ENCODE results near the gene PATJ. TPM values are rescaled to one million over a fixed set of nuclear protein-coding genes. Genes with fewer than 3 reads are reported as not detected.
"Not testable (repeated sequence)": the region's sequence is repeated elsewhere in the genome, so short reads cannot be mapped to it uniquely, and the experiment has no call there.

The PATJ gene
- total RNA-seq, 1 experiment from 2014 or later = 48.8 TPM

- intact Hi-C loops (cut with micrococcal nuclease) = no loop called here
- BruUV-seq (replicated peaks) = no TSS peak
- H2AFZ ChIP-seq (ENCODE audit: low read depth, low read length, poor library complexity, severe bottlenecking) = no peak overlapping the region
These were observed 146.5 kb downstream of the PATJ start for GRCh38 chr1:61888808-61889207.

GRCh38 chr1:61890435-61890834, 148.2 kb downstream of the PATJ start:
- DNase-seq (ENCODE audit: low read depth, low spot score); H3K4me1 ChIP-seq (ENCODE audit: control insufficient read depth in 1 of 2, insufficient read depth in 2 of 2, low read length in 2 of 2); H3K79me2 ChIP-seq (ENCODE audit: insufficient read depth, low read length); H3K4me3 ChIP-seq (replicated peaks in 1 of 2; ENCODE audit: low read depth in 1 of 2, low read length in 2 of 2); H3K27me3 ChIP-seq (ENCODE audit: insufficient read depth, low read length); H2AFZ ChIP-seq (ENCODE audit: low read depth, low read length, poor library complexity, severe bottlenecking); H3K27ac ChIP-seq (ENCODE audit: low read depth, low read length); H3K36me3 ChIP-seq (ENCODE audit: control insufficient read depth in 1 of 2, insufficient read depth in 2 of 2, low read length in 2 of 2); POLR2A ChIA-PET; H3K9ac ChIP-seq (ENCODE audit: low read length); H3K9me3 ChIP-seq (ENCODE audit: control insufficient read depth in 1 of 2, insufficient read depth in 1 of 2, low read depth in 1 of 2, low read length in 2 of 2); BruUV-seq (replicated peaks); intact Hi-C loops (cut with micrococcal nuclease); ATAC-seq; CTCF ChIA-PET; H3K4me2 ChIP-seq (ENCODE audit: low read length); H4K20me1 ChIP-seq (ENCODE audit: insufficient read depth); RAD21 ChIA-PET (ENCODE audit: low non-redundant PET in 1 of 2, low total read pairs in 2 of 2, uncharacterized antibody in 2 of 2, unreplicated experiment in 2 of 2); H3K9me2 ChIP-seq (ENCODE audit: insufficient read depth): not testable (repeated sequence)

More at GRCh38 chr1:61888808-61889207, 146.5 kb downstream of the PATJ start:
- RAD21 ChIA-PET (ENCODE audit: low non-redundant PET in 1 of 2, low total read pairs in 2 of 2, uncharacterized antibody in 2 of 2, unreplicated experiment in 2 of 2) = no interaction called here
- no peaks in the 10 kb centered on the region for H3K9me3 ChIP-seq (ENCODE audit: control insufficient read depth in 1 of 2, insufficient read depth in 1 of 2, low read depth in 1 of 2, low read length in 2 of 2)
- TF ChIP-seq SRF (IDR thresholded peaks at IDR 0.05; ENCODE audit: low read depth) (no peak), SIN3A (IDR thresholded peaks at IDR 0.05; ENCODE audit: low read depth) (no peak), ZNF274 (IDR thresholded peaks at IDR 0.05; ENCODE audit: low read depth, low read length) (no peak), JUND (IDR thresholded peaks at IDR 0.05) (no peak), TCF7L2 (IDR thresholded peaks at IDR 0.05; ENCODE audit: borderline replicate concordance, extremely low read depth, insufficient read depth, insufficient read length) (no peak), CBX3 (IDR thresholded peaks at IDR 0.05; ENCODE audit: low read depth) (no peak), EGR1 (IDR thresholded peaks at IDR 0.05; ENCODE audit: low read depth) (no peak), CEBPB (IDR thresholded peaks at IDR 0.05; ENCODE audit: low read depth) (no peak), ZBTB33 (IDR thresholded peaks at IDR 0.05; ENCODE audit: extremely low read depth, insufficient replicate concordance, low read length) (no peak), SP1 (IDR thresholded peaks at IDR 0.05; ENCODE audit: low read depth) (no peak), ZFX (IDR thresholded peaks at IDR 0.05) (no peak), YY1 (IDR thresholded peaks at IDR 0.05; ENCODE audit: extremely low read depth, insufficient replicate concordance, low read depth, low read length) (no peak), CTCF (IDR thresholded peaks at IDR 0.05 in 2 of 3, conservative IDR thresholded peaks at IDR 0.05 in 1 of 3; ENCODE audit: borderline replicate concordance in 1 of 3, insufficient read depth in 1 of 3, low read depth in 2 of 3, low read length in 2 of 3) (no peak), FOSL1 (IDR thresholded peaks at IDR 0.05; ENCODE audit: low read depth) (no peak), ATF3 (IDR thresholded peaks at IDR 0.05) (no peak), RAD21 (IDR thresholded peaks at IDR 0.05; ENCODE audit: low read depth) (no peak)
- TF ChIP-seq, protein P1, sequence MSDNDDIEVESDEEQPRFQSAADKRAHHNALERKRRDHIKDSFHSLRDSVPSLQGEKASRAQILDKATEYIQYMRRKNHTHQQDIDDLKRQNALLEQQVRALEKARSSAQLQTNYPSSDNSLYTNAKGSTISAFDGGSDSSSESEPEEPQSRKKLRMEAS (IDR thresholded peaks at IDR 0.05) = no peak
- H3K27me3 ChIP-seq (ENCODE audit: insufficient read depth, low read length) = no peaks in the 10 kb centered on the region
- H3K4me3 ChIP-seq (replicated peaks in 1 of 2; ENCODE audit: low read depth in 1 of 2, low read length in 2 of 2) = no peak overlapping the region
- DNase-seq (ENCODE audit: low read depth, low spot score) (no peak), ATAC-seq (no peak)
- H3K9ac ChIP-seq (ENCODE audit: low read length) = no peak overlapping the region
- H3K79me2 ChIP-seq (ENCODE audit: insufficient read depth, low read length) = no peaks in the 10 kb centered on the region; the same call in 1 of the 2 replicates
- H3K4me1 ChIP-seq (ENCODE audit: control insufficient read depth in 1 of 2, insufficient read depth in 2 of 2, low read length in 2 of 2) = peaks cover 0 to 4% of the 10 kb centered on the region in 2 experiments; a peak in 2 of 4 replicates
- no peaks in the 10 kb centered on the region for H3K9me2 ChIP-seq (ENCODE audit: insufficient read depth)
- peaks cover 0 to 10% of the 10 kb centered on the region in 2 experiments; a peak in 2 of 4 replicates for H3K36me3 ChIP-seq (ENCODE audit: control insufficient read depth in 1 of 2, insufficient read depth in 2 of 2, low read length in 2 of 2)
- CTCF ChIA-PET = no interaction called here
- POLR2A ChIA-PET = no interaction called here
- H3K27ac ChIP-seq (ENCODE audit: low read depth, low read length) = no peak overlapping the region
- no peak overlapping the region for H3K4me2 ChIP-seq (ENCODE audit: low read length)
- no peaks in the 10 kb centered on the region; the same call in 1 of the 2 replicates for H4K20me1 ChIP-seq (ENCODE audit: insufficient read depth)
